Measurements from ENCODE around the gene MARCKSL1. TPM values are rescaled to one million over a fixed set of nuclear protein-coding genes. Genes with fewer than 3 reads are reported as not detected.
"Not testable (repeated sequence)": the region's sequence is repeated elsewhere in the genome, so short reads cannot be mapped to it uniquely, and the experiment has no call there.

Gene MARCKSL1
- total RNA-seq, 6 experiments from 2014 or later, result 10.0 to 24.4 (median 14.2) TPM

- ATAC-seq (no peak), DNase-seq (no peak)
- peaks cover 0 to 24% (median 6%) of the 10 kb centered on the region in 4 donors for H3K4me1 ChIP-seq
- peak overlapping the region; percentile 17 to 43 (median 36) for H3K4me3 ChIP-seq
- TF ChIP-seq CTCF (IDR thresholded peaks at IDR 0.05) (no peak), POLR2A (IDR thresholded peaks at IDR 0.05) (no peak)
- no peaks in the 10 kb centered on the region for H3K9me3 ChIP-seq
- no peak overlapping the region for H3K27ac ChIP-seq
- peaks cover 0 to 19% (median 1%) of the 10 kb centered on the region in 4 donors for H3K36me3 ChIP-seq
- intact Hi-C loops (cut with DNase I), result loop anchor here in 1 of 2 donors (10.0 kb wide), 1 partner anchor 146 kb away; no protein-coding TSS in a partner anchor
- H3K27me3 ChIP-seq, result no peaks in the 10 kb centered on the region
- no CpG with 5 or more reads among the region's 35 CpGs for WGBS (ENCODE audit: insufficient coverage, low coverage, low lambda C conversion rate, missing lambda C conversion rate)
Measured at GRCh38 chr1:32361308-32361673, 25.3 kb upstream of the MARCKSL1 start.

- WGBS (ENCODE audit: insufficient coverage, low coverage, low lambda C conversion rate, missing lambda C conversion rate), result 19% methylated on average over 3 of the region's 3 CpGs
Measured at GRCh38 chr1:32358435-32358834, 22.4 kb upstream of the MARCKSL1 start.

GRCh38 chr1:32357614-32358013, 21.6 kb upstream of the MARCKSL1 start:
- 69% methylated on average over 6 of the region's 6 CpGs for WGBS (ENCODE audit: insufficient coverage, low coverage, low lambda C conversion rate, missing lambda C conversion rate)
- Histone ChIP-seq H3K27me3 (no peaks in the 10 kb centered on the region), H3K4me3 (no peak overlapping the region), H3K27ac (no peak overlapping the region), H3K36me3 (no peaks in the 10 kb centered on the region), H3K4me1 (peaks cover 0 to 25% (median 7%) of the 10 kb centered on the region in 4 donors), H3K9me3 (no peaks in the 10 kb centered on the region)
- ATAC-seq, result no peak
- DNase-seq, result no peak
- TF ChIP-seq POLR2A (IDR thresholded peaks at IDR 0.05), result no peak
- no peak for TF ChIP-seq CTCF (IDR thresholded peaks at IDR 0.05)
- intact Hi-C loops (cut with DNase I), result no loop called here

More at GRCh38 chr1:32358435-32358834, 22.4 kb upstream of the MARCKSL1 start:
- TF ChIP-seq POLR2A (IDR thresholded peaks at IDR 0.05) (no peak), CTCF (IDR thresholded peaks at IDR 0.05) (no peak)
- ATAC-seq (peak in 1 of 4 donors; percentile 10), DNase-seq (no peak)
- no peak overlapping the region for H3K27ac ChIP-seq
- H3K4me3 ChIP-seq, result no peak overlapping the region
- no peaks in the 10 kb centered on the region for H3K9me3 ChIP-seq
- H3K36me3 ChIP-seq, result peaks cover 0 to under 1% (median 0%) of the 10 kb centered on the region in 4 donors
- H3K4me1 ChIP-seq, result peaks cover 0 to 24% (median 6%) of the 10 kb centered on the region in 4 donors
- no peaks in the 10 kb centered on the region for H3K27me3 ChIP-seq
- intact Hi-C loops (cut with DNase I), result no loop called here

- Histone ChIP-seq H3K36me3 (no peaks in the 10 kb centered on the region), H3K9me3 (no peaks in the 10 kb centered on the region), H3K4me3 (no peak overlapping the region), H3K27ac (no peak overlapping the region), H3K4me1 (peaks cover 0 to 24% (median 5%) of the 10 kb centered on the region in 4 donors), H3K27me3 (no peaks in the 10 kb centered on the region)
- DNase-seq, result no peak
- ATAC-seq, result no peak
- TF ChIP-seq CTCF (IDR thresholded peaks at IDR 0.05), result no peak
- TF ChIP-seq POLR2A (IDR thresholded peaks at IDR 0.05), result no peak
- intact Hi-C loops (cut with DNase I), result no loop called here
- WGBS (ENCODE audit: insufficient coverage, low coverage, low lambda C conversion rate, missing lambda C conversion rate), result 100% methylated on average over 1 of the region's 1 CpG
Measured at GRCh38 chr1:32356478-32356877, 20.4 kb upstream of the MARCKSL1 start.

GRCh38 chr1:32355778-32356177, 19.7 kb upstream of the MARCKSL1 start:
- peaks cover 0 to 20% (median 4%) of the 10 kb centered on the region in 4 donors for H3K4me1 ChIP-seq
- H3K4me3 ChIP-seq; intact Hi-C loops (cut with DNase I); ATAC-seq; H3K9me3 ChIP-seq; H3K27ac ChIP-seq; H3K27me3 ChIP-seq; H3K36me3 ChIP-seq; DNase-seq: not testable (repeated sequence)
- WGBS (ENCODE audit: insufficient coverage, low coverage, low lambda C conversion rate, missing lambda C conversion rate), result 87% methylated on average over 4 of the region's 6 CpGs
